NCI-H2196 (cell line): Measurements from ENCODE around the gene SYT11.
"Not testable (repeated sequence)": the region's sequence is repeated elsewhere in the genome, so short reads cannot be mapped to it uniquely, and the experiment has no call there.

Experiments
- DNase-seq: peaks from one replicate; lab custom pipeline; 2025; ENCODE audit not compliant: unreplicated experiment; lab: John Stamatoyannopoulos, UW

The SYT11 gene

DNA sequence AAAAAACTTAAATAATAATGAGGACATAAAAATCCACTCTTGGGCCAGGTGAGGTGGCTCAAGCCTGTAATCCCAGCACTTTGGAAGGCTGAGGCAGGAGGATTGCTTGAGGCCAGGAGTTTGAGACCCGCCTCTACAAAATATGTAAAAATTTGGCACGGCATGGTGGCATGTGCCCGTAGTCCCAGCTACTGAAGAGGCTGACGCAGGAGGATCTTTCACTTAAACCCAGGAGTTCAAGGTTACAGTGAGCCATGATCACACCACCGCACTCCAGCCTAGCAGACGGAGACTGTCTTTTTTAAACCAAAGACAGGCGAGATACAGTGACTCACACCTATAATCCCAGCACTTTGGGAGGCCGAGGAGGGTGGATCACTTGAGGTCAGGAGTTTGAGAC is 37.1 kb downstream of the SYT11 start:
- DNase-seq, result not testable (repeated sequence)

DNA sequence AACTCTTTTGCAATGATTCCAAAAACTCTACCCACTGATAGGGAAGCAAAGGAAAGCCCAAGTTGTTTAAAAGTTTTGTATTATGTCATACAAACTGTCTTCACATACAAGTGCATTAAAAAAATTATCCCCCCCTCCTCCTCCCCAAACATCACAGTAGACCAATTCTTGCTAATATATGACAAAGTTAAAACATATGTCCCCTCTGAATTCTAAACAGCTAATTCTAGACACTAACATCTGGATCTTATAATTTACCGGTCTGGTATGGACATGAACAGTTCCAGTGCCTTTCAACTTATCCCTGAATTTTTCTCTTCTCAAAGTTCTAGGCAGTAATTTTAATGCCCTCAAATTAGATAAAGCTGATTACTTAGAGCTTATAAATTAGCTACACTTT is 38.4 kb downstream of the SYT11 start:
- DNase-seq, result no peak

DNA sequence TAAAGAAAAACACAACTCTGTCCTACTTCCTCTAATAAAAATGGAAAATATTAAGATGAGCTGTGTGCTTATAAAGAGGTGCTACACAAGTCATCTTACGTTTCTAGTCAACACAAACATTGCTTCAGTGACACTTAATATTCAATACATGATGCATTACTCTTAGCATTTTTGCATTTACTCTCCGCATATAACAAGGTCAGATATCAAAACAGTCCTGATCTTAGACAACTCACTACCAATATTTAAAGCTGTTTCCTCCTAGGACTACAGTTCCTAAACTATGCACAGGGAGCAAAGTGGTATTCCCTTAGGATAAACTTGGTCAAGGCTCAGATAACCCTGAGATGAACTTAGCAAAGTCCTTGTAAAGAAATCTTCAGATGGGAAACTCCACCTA is 39.5 kb downstream of the SYT11 start:
- no peak for DNase-seq

DNA sequence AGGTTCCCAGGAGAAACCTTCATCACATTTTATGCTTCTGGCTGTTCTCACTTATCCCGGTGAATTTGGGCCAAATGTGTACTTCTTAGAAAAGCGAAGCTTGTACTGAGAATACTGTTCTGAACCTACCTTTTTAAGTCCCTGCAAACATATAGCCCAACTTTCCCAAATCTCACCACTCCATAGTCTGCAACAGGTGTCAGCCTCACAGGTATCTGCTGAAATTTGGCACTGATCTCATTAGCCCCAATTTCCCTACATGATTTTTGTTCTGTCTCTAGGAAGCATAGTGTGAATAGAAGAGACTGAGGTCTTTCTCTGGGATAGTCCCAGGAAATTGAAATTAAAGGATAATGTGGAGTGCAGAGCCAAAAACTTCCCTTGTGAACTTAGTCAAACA is 40.3 kb downstream of the SYT11 start:
- DNase-seq, result no peak

DNA sequence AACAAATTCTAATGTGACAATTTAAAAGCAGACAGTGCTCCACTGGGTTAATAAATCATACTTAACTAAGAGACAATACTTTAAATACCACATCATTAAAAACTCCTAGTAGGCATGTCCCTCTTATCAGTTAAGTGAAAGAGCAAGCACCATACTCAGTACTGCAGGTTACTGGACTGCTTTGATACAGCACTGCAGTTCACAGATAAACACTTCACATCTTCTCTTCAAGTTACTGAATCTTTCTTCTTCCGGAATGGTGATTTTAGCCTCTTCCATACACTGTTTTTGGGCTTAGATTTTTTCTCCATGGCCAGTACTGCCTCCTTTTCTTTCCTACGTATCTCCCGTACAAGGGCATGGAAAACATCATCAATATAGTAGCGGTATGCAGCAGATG is 40.8 kb downstream of the SYT11 start:
- no peak for DNase-seq

DNA sequence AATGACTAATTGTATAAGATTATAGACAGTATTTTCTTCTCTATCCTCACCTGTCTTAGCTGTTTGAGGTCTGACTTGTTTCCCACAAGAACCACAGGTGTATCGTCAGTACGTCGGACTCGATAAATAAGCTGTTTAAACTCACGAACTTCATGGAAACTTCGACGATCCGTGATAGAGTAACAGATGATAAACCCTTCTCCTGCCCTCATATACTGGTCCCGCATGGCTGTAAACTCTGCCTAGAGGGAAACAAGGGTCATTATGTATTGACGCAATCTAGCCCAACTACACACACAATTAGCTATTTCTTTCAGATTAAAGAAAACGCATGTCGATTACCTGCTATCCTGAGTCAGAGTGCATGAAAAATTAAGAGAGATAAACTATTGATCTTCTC is 44.9 kb downstream of the SYT11 start:
- no peak for DNase-seq

DNA sequence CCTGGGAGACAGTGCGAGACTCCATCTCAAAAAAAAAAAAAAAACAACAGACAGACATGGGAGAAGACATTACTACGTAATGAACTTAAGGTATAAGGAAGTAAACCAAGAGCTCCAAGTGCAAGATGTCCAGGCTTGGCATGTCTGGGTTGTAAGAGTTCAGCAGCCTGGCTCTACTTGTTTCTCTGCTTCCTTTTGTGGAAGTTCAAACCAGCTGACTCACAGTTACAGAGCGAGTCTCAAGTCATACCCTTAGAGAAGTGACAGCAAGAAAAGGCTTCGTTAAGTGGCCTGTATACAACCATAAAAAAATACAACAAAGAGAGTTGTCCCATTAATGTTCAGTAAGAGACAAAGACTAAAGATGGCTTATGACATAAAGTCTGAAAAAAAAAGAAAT is 50.5 kb downstream of the SYT11 start:
- DNase-seq, result no peak

DNA sequence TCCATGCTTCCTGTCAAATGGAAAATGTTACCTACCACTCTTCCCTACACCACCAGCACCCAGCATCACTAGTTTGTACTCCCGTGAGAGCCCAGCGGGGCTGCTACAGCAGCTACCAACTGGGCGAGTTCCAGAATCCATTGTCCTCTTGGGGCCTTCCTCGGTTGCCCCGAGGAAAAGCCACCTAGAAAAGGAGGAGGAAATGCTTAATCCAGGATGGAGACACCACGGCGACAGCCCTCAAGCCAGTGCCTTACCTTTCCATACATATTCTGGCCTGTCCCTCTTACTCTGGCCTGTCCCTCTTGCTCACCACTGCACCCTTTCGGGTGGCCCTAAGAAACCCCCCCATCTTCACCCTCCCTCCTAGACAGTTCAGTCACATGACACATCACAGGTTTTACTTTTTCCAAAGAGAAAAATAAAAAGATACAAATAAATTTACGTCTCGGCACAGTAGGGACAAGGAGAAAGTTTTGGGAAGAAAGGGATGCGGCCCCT is 51.3 kb downstream of the SYT11 start:
- DNase-seq, result no peak

DNA sequence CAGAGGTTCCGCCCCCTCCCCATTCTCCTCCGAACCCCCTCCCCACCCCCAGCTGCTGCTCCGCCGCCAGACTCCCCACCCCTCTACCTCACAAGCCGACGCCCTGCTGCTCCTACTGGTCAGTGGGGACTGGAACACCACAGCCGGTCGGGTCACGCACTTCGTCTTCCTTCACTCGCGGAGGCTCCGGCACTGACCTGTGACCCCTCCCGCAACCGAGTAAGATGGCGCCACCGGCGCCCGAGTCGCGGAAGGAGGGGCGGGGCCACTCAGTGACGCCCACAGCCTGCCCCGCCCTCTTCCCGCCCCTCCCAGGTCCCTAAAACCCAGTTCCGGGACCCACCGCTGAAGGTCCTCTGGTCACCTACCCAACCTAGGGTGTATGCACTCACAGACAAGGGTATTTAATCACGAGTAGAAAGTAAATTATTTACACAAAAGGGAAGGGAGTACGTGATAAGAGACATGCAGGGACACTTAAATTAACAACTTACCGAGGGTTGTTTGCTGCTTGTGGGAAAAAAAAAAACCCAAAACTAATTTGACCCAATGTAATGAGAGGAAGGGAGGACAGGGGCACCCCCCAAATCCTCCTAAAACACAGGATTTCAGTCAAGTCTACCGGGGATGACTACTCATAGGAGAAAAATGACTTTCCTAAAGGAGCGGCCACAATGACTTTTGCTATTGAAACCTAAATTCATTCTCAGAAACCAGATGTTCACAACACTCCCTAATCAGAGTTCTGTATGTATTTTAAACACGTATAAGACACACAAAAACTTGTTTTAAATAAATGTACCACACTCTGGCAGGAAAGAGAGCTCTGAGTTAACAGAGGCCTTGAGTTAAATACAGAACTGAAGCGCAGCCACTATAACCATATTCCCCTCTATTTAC is 52.0 kb downstream of the SYT11 start, which contains the start of gene RIT1:
Gene RIT1, minus strand, starts transcription at position 194 of the 900 bp plus-strand sequence. CDS start 588 bp downstream, outside the sequence.
- peak; percentile 79 for DNase-seq

DNA sequence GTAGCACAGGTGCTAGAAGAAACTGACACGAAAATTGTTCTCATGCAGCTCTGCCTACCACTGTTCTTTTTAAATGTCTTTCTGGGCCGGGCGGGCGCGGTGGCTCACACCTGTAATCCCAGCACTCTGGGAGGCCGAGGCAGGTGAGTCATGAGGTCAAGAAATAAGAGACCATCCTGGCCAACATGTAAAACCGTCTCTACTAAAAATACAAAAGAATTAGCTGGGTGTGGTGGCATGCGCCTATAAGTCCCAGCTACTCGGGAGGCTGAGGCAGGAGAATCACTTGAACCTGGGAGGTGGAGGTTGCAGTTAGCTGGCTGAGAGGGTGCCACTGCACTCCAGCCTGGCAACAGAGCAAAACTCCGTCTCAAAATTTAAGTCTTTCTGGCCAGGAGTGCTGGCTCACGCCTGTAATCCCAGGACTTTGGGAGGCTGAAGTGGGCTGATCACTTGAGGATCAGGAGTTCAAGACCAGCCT is 52.7 kb downstream of the SYT11 start:
- DNase-seq, result no peak

DNA sequence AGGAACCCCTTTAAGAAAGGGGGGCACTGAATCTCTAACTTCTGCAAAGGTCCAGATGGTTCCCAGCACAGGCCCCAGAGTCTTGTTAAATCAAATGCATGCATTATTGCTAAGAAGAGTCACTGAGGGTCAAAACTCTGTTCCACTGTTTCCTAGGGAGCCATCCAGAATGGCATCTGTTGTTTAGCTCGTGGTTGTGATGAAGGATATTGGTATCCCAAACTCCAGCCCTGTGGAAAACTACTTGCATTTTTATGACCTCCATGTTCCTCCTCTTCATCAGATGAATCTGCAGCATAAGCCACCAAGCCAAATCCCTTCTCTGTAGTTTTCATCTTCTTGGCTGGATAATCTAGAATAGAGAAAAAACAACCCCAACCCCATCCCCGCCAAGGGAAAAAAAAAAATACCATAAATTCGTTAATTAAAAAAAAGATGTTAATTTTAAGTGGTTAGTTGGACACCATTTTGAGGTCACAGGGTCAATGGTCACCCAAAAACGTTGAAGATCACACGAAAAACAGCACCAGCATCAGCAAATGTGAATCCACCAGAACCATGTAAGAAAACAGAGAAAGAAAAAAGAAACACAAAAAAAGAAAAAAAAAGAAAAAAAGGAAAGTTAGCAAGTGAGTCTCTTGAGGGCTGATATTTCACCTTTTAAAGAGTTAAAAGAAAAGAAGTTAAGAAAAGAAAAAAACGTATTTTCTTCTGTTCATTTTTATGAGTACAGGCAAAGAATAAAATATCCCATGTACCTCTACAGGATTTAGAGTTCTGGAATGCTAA is 54.8 kb downstream of the SYT11 start:
- DNase-seq, result no peak

DNA sequence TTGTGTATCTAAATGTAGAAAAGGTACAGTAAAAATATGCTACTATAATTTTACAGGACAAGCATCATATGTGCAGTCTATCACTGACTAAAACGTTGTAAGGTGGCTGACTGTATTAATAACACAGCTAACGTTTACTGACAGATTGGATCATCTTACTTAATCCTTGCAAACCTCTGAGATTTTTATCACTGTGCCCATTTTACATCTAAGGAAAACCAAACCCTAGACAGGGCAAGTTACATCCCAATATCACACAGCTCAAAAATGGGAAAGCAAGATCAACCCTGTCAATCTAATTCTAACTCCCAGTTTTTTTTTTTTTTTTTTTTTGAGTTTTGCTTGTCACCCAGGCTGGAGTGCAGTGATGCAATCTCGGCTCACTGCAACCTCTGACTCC is 59.3 kb downstream of the SYT11 start:
- DNase-seq, result no peak

DNA sequence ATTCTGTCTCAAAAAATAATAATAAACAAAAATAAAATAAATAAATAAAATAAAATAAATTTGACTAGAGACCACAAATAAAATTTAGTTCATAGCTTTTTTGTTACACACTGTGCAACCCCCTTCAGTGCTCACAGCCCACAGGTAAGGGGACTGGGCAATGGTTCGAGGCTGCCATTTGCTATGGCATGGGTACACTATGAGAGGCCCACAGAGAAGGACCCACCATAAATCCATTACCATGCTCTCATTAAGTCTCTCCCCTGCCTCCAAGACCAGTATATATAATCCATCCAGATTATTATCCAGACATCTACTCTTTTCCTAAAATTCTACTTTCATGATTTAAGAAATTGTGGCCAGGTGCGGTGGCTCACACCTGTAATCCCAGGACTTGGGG is 60.4 kb downstream of the SYT11 start:
- DNase-seq, result no peak

DNA sequence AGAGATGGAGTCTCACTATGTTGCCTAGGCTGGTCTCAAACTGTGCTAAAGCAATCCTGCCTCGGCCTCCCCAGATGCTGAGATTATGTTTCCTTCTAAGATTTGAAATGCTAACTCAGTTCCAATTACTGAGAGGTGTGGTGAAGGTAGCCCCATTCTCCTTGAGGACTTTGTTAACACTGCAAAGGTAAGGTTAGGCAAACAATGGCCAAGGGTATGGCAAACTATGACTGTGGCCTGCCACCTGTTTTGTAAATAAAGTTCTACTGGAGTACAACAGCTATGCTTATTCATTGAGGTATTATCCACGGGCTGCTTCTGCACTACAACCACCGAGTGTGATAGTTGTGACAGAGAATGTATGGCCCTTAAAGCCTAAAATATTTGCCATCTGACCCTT is 61.4 kb downstream of the SYT11 start:
- DNase-seq, result no peak

DNA sequence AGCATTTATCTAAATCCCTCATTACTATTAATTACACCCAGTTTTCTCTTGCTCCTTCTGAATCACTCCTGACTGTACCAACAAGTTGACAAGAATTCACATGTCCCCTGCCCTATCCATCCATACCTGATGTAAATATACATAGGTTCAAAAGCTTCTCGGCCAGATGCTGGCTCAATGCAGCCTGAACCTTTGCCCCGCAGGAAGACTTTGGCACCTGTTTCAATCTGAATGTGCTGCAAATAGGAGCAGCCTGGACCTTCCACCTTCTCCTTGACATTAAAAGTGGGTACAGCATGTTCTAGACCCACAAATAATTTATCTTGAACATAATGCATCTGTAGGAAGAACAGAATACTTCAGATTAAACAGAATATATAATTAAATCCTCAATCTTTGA is 66.1 kb downstream of the SYT11 start:
- no peak for DNase-seq

DNA sequence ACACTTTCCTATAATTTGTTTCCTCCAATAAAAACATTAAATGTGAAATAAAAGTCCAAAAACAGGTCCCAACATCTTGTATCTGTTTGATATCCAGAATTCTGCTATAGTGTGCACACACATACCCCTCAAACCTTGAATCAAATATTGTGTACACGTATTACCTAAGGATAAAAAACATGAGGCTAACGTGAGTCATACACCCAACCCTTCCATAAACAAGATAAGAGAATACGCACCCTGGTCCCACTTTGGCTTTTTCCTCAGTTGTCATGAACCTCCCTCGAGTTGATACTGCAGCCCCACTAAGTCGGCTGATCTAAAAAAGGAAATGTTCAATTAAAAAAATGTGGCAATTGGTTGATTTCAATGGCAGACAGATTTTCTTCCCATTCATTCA is 69.7 kb downstream of the SYT11 start:
- no peak for DNase-seq

DNA sequence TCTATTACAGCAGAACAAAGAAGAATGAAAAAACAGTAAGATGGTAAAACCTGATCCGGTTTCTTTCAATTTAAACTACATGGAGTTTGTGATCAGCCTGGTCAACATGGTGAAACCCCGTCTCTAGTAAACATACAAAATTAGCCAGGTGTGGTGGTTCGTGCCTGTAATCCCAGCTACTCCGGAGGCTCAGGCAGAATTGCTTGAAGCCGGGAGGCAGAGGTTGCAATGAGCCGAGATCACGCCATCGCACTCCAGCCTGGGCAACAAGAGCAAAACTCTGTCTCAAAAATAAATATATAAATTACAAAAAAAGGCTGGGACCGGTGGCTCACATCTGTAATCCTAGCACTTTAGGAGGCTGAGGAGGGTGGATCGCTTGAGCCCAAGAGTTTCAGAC is 71.4 kb downstream of the SYT11 start:
- not testable (repeated sequence) for DNase-seq

DNA sequence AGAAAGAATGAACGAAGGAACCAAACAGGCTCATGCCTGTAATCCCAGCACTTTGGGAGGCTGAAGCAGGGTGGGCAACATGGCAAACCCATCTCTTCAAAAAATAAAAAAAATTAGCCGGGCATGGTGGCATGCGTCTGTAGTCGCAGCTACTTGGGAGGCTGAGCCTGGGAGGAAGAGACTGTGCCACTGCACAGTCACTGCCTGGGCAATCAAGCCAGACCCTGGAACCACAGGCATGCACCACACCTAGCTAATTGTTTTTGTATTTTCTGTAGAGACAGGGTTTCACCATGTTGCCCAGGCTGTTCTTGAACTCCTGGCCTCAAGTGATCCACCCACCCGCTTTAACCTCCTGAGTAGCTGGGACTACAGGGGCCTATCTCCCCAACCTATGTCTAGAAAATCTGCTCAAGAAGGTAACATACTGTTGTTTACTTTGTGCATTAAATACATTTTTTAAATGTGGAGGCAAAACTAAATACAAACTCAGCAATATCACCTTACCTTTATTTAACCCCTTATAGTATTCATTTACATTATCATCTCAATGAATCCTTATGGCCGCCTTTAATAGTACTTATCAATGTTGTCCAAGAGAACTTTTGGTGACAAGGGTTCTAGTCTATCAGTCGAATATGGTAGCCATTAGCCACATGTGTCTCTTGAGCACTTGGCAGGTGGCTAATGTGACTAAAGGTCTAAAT is 72.1 kb downstream of the SYT11 start:
- no peak for DNase-seq

DNA sequence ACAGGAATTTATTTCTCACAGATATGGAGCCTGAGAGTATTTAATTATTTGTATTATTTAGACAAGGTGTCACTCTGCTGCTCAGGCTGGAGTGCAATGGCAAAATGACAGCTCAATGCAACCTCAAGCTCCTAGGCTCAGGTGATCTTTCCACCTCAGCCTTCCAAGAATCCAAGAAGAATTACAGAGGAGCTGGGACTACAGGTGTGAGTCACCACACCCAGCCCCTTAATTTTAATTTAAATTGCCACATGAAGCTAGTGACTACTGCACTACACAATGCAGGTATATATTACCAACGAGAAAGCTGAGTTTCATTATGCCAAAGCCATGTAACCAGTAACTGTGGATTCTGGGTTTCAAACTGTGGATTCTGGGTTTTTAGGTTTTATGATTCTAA is 72.7 kb downstream of the SYT11 start:
- no peak for DNase-seq

DNA sequence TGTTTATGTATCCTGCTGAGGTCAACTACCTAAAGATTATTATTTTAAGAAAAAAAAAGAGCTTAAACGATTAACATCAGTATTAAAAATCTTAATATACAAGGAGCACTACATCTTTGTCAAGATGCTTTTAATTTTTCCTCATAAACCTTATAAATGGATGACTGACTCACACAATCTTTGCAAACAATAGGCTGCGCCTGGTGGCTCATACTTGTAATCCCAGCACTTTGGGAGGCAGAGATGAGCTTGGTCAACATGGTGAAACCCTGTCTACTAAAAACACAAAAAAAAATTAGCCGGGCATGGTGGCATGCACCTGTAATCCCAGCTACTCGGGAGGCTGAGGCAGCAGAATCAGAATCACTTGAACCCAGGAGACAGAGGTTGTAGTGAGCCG is 73.1 kb downstream of the SYT11 start:
- no peak for DNase-seq

DNA sequence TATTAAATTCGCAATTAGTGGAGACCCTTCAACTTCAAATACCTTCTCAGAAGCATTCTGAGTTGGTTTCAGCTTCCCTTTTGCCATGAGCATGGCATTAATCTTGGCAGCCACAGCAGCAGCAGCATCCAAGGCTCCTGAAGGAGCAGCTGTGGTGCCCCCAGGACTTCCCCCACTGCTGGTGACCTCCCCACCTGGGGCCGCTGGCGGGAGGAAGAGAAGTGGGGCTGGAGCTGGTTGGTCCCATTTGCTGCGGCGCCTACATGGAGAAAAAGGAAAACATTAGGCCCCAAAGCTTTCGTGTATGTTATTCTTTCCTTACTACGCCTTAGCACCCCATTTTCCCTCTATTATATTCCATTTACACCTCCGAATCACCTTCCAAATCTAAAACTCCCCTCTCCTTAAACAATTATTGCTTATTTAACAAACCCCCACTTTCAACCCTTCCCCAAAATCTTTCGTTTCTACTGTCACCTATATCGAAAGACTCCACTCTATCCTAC is 74.3 kb downstream of the SYT11 start:
- DNase-seq, result no peak
